T47D (cell line): ENCODE results near the gene FZD7.
A peak's percentile ranks its signal among the peaks of the same experiment; 100 is the strongest.

ENCODE experiments used
- DNase-seq, 2 experiments: peaks; one replicate each; pipeline versions ENCODE4 v3.0.0 to v3.0.0-alpha.2; 2011 to 2012; ENCODE audit warnings: low read depth in 1 of 2, low spot score in 1 of 2
- JUND ChIP-seq: IDR thresholded peaks from 2 replicates; pipeline ENCODE4 v1.6.1; 2012; ENCODE audit warnings: low read depth
- in situ Hi-C: cut with HindIII; loops from 2 replicates; pipeline ENCODE4 v1.10.0; 2016; ENCODE audit warnings: low sequenced_read_pairs, low pct_unique_long_range_greater_than_20kb

The FZD7 gene

DNA sequence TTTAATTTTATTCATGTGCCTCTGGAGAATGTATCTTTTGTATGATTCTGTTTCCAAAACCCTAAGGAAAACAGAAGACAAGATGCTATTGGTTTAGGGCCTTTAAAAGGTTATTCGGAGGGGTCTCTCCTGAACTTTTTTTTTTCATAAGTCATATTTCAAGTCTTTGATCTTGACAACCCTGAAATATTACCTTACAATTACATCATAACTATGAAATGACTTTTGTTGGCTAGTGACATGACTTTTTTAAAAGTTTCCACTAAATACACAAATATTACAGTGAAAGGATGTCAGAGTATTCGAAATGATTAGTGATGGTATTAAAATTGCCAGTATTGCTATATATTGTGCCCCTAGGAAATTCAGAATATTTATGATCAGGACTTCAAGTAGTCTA lies 31.8 kb upstream of the FZD7 start:
- TF ChIP-seq JUND, result no peak
- in situ Hi-C loops, result no loop called here
- no peak for DNase-seq

DNA sequence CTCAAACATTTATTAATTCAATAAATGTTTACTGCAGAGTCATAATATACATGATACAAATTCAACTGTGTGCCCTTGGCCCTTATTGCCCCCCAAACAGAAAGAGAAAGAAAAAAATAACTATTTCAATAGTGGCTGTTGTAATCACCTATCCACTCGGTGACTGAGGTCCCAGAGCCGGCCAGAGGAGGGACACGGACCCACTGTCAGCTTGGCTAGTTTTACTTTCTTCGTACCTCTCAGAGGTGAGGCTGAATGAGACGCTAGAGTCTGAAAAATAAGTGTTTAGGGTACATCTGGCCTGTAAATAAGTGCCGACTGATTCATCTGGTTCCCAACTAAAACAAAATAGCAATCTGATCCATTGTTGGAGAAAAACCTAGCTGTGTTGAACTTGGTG lies 31.3 kb upstream of the FZD7 start:
- in situ Hi-C loops, result no loop called here
- DNase-seq, result no peak
- TF ChIP-seq JUND, result no peak

DNA sequence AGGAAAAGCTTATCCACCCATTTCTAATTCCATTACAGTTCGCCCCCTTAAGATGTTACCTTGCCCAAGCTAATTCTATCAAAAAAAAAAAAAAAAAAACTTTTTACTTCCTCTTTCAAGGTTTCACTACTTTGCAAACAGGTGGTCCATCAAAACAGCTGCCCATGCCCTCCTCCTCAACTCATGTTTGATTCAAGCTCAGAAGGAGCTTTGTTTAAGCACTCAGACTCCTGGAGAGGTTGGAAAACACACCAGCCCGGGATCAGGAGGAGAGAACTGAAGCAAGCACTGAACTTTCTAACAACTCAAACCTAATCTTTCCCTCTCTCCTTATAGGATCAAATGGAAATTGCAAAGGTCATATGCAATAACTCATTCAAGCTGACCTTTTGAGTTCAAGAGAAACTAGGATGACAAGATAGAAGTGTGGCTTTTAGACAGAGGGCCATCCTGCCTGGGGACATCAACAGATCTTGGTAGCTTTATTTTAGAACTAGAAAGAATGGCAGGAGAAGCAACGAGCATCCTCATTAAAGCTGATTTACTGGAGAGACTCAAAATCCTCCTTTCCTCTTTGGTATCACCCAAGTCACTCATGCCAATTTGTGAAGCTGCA lies 28.3 kb upstream of the FZD7 start:
- DNase-seq, result no peak
- in situ Hi-C loops, result no loop called here
- no peak for TF ChIP-seq JUND

DNA sequence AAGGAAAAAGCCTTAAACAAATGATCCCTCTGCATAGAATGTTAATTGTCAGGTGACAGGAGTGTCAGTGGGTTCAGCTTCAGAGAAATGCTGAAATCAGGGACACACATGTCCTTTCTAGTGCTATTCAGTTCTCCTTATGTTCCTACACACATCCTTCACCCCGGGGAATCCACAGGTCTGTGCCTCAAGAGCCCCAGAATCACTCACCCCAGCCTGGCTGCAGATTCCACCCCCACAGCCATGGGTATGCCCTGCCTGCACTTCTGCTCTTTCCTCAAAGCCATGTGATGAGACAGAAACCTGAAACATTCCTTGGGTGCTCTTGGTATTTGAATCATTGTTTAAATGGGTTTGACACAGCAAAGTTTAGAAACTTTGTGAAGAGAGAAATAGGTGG lies 27.4 kb upstream of the FZD7 start:
- TF ChIP-seq JUND, result no peak
- in situ Hi-C loops, result no loop called here
- DNase-seq, result no peak

DNA sequence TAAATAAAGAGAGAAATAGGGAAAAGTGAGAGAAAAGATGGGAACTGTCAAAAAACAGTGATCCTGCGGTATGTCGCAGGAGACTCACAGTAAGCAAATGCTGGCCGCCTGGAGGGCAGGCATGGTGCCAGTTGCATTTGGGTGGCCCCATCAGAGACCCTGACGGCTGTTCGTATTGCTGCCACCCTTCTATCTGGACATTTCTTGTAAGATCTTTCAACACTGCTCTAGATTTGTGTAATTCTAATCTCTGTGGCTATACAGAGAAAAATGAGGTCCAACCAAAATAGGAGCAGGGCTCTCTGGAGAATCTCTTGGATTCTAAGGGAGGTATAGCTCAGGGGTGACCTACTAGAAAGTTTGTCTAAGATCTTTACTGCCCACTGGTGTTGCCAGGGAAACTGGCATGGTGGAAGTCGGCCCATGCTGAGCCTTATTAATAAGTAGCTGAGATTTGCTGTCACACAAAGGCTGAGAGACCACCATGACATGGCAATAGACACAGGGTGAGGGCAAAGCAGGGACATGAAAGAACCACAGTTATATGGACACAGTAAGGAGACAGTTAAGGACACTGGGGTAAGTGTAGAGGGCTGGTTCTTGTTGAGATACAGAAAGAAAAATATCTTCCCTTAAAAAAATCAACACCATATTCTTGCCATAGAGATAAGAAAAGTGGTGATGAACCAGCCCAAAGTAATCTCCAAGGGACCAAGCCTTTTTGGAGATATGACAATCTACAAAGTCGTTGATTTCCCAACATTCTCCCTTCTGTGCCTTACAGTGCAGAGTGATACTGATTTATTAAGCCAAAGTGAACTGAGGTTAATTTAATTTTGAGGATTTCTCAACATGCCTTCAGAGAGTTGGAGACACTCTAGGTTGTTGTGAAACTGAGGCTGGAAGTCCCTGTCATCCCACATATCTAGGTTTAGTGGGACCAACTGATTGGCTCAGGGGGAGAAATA lies 26.4 kb upstream of the FZD7 start:
- in situ Hi-C loops, result no loop called here
- DNase-seq, result no peak
- no peak for TF ChIP-seq JUND

DNA sequence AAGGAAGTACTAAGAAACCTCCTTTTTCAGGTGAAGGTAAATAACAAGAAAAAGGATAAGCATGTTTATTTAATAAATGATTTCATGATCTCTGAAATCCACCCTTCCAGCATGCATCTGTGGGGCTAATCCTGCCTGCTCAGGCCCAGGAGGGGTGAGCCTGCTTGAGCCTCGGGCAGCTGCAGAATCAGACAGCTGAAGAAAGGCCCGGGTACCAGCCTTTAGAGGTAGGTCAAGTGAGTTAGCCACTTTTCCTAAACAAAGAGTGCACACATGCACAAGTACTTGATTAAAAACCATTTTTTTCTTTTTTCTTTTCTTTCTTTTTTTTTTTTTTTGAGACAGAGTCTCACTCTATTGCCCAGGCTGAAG lies 25.7 kb upstream of the FZD7 start:
- no peak for TF ChIP-seq JUND
- in situ Hi-C loops, result no loop called here
- no peak for DNase-seq

DNA sequence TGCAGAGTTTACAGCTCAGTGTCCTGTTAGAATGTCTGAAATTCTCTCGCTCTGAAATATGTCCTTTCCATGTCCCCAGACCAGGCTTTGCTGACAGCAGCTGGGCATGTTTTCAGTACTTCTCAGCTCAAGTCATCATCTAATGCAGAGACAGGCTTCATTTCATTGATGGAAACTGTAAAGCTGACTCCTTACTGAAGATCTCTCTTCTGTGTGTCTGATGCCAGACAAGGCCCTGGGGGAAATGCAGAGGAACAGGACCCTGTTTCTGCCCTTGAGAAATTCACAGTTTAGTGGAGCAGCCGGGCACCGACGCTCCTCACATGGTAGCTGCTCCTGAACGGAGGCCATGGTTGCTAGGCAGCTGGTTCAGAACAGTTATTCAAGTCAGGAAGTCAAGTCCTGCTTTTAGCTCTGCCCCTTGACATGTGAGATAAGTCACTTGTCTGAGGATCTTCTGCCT lies 24.6 kb upstream of the FZD7 start:
- DNase-seq, result no peak
- no peak for TF ChIP-seq JUND
- in situ Hi-C loops, result no loop called here

DNA sequence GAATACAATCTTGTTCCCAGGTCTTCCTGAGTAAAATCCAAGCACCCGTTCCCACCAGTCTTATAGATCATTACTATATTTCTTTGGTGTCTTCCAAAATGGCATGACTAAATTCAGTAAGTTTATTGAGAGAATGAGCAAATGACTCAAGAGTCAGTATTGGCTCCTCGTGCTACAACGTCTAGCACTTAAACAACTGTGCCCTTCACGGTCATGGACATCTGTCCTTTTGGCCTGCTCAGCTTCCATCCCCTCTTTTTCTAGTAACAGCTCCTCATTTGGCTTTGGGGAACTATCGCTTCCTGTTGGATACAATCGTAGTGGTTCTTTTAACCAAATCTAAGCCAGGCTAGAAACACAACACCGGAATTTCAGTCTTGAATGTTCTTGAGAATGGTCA lies 24.1 kb upstream of the FZD7 start:
- TF ChIP-seq JUND, result no peak
- DNase-seq, result no peak
- in situ Hi-C loops, result no loop called here

DNA sequence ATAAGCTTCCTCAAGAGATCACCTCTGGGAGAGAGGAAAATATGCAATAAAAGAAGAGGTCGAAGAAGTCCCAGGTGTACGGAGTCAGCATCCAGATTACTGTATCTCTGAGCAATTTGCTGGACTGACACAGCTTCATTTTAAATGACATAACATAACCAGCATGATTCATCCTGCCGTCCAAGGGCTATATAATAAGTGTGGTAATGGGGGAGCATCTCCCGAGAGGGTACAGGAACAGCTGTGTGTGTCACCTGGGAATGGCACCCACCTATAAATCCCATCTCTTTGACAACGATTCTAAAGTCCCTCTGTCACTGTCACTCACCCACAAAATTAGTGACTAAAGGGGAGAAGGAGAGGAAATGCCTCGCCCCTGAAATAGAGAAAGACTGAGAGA lies 19.3 kb upstream of the FZD7 start:
- TF ChIP-seq JUND, result no peak
- no peak for DNase-seq
- in situ Hi-C loops, result no loop called here

DNA sequence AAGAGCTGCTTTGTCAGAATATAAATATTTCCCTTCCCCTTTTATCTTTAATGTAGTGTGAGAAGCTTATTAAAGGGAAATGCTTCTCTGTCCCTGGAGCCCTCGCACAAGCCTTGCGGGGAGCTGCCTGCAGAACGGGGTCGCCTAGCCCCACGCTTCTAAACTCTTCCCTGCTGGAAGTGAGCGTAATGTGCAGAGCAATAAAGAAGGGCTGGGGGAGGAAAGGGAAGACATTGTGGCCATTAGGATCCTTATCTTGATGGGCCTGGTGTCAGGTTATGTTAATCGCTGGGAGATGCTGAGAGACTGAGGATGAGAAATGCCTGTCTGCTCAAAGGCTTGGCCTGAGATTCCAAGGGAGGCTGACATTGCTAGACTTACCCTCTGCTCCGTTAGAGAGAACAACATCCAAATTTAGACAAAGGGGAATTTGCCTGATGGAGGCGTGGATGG lies 18.9 kb upstream of the FZD7 start:
- in situ Hi-C loops, result no loop called here
- DNase-seq, result no peak
- no peak for TF ChIP-seq JUND

DNA sequence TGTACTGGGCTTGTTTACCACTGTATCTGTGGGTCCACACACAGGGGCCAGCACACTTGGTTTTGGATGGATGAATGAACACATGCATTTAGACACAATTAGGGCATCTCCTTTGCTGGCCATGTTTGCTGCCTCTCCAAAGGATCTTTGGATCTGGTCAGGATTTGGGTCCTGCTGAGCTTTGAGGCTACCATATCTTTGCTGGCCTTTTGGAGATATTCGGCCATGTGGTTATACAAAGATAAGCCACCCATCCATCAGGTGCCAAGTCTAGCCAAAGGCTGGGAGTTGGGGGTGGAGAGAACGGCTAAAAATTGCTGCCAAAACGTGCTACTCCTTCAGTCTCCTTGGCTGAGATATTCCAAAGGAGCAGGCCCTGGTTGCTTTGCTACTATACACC lies 18.2 kb upstream of the FZD7 start:
- no peak for DNase-seq
- in situ Hi-C loops, result no loop called here
- TF ChIP-seq JUND, result no peak

DNA sequence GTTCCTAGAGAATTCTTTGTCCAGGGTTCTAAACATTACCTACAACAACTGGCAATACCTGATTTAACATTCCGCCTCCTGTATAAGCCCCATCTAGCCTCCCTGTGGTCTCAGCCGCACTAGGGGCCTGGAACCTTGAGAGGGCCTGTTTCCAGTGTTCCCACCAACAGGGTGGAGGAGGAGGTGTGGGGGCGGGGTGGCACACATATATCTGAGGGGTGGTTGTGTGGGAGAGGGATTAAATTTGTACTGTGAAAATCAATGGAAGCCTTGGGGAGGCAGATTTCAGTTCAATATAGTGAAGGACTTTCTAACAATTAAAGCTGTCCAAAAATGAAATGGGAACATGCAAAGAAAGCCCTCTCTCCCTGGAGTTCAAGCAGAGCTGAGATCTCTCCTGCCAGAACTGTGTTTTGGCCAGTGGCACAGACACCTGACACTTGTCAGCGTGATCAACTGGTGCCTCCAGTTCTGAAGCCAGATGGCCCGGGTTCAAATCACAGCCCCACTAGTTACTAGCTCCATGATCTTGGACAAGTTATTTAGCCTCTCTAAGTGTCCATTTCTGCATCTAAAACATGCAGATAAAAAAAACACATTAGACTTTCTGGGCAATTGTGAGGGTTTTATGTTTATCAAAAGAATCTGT lies 17.0 kb upstream of the FZD7 start:
- no peak for TF ChIP-seq JUND
- DNase-seq, result peak in 1 of 2 experiments; percentile 59
- in situ Hi-C loops, result no loop called here

DNA sequence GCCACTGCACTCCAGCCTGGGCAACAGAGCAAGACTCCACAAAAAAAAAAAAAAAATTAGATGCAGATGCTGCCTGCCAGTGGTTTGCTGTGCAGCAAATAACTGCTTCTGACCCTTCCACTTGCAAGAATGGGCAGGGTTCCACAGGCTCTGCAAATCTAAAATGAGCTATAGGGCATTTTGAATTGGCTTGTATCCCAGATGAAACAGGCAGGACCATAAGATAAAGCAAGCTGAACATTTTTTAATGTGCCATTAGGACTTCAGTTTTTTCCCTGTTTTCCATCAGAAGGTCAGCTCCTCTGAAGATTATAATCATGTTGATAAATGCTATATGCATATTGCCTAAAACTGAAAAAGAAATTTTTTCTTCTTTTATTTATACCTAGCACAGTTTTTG lies 15.7 kb upstream of the FZD7 start:
- TF ChIP-seq JUND, result no peak
- in situ Hi-C loops, result no loop called here
- DNase-seq, result no peak
